Mesenchymal stem cell (in vitro differentiated cells and primary cell): ENCODE measurements around the gene DTNBP1.

ENCODE experiments used
- DNase-seq: peaks from one replicate; pipeline ENCODE4 v3.0.0-alpha.2; 2013
- H2AFZ ChIP-seq: one replicate; pipeline ENCODE4 v1.6.1; 2013; ENCODE audit warnings: low read depth, mild to moderate bottlenecking, control low read depth, inconsistent platforms, low read length, moderate library complexity
- H2AK5ac ChIP-seq: 2 replicates; pipeline ENCODE4 v1.6.1; 2013; ENCODE audit warnings: low read length, moderate library complexity, mild to moderate bottlenecking, inconsistent platforms; ENCODE audit not compliant: severe bottlenecking
- H2BK120ac ChIP-seq: one replicate; pipeline ENCODE4 v1.6.1; 2013; ENCODE audit warnings: low read depth, mild to moderate bottlenecking, inconsistent platforms, low read length, moderate library complexity
- H2BK12ac ChIP-seq, 2 experiments: one replicate each; pipeline ENCODE4 v1.6.1; 2013; ENCODE audit warnings: inconsistent platforms in 2 of 2, low read length in 2 of 2, mild to moderate bottlenecking in 2 of 2, moderate library complexity in 2 of 2, control low read depth in 1 of 2
- H2BK15ac ChIP-seq: one replicate; pipeline ENCODE4 v1.6.1; 2013; ENCODE audit warnings: mild to moderate bottlenecking, low read depth, inconsistent platforms; ENCODE audit not compliant: poor library complexity, severe bottlenecking
- H2BK5ac ChIP-seq: 2 replicates; pipeline ENCODE4 v1.6.1; 2013; ENCODE audit warnings: low read depth, mild to moderate bottlenecking, low read length, control low read depth, inconsistent platforms; ENCODE audit not compliant: poor library complexity, severe bottlenecking
- H3K14ac ChIP-seq, 2 experiments: one replicate each; pipeline ENCODE4 v1.6.1; 2013; ENCODE audit warnings: inconsistent platforms in 2 of 2, low read length in 2 of 2, control low read depth in 1 of 2, mild to moderate bottlenecking in 1 of 2, moderate library complexity in 1 of 2
- H3K18ac ChIP-seq, 2 experiments: one replicate each; pipeline ENCODE4 v1.6.1; 2013; ENCODE audit warnings: inconsistent platforms in 2 of 2, low read length in 2 of 2, control low read depth in 1 of 2, low read depth in 1 of 2, mild to moderate bottlenecking in 1 of 2
- H3K23ac ChIP-seq, 2 experiments: one replicate each; pipeline ENCODE4 v1.6.1; 2013; ENCODE audit warnings: inconsistent platforms in 2 of 2, low read length in 2 of 2, mild to moderate bottlenecking in 2 of 2, moderate library complexity in 2 of 2, control low read depth in 1 of 2
- H3K27ac ChIP-seq: 2 replicates; pipeline ENCODE4 v1.5.1; 2013; ENCODE audit warnings: mild to moderate bottlenecking, moderate library complexity, low read length, control low read depth, inconsistent platforms; ENCODE audit not compliant: poor library complexity, severe bottlenecking
- H3K27me3 ChIP-seq, 2 experiments: 2 replicates each; pipeline versions ENCODE4 v1.6.1 to v1.7.0; 2013; ENCODE audit warnings: low read length in 2 of 2, mild to moderate bottlenecking in 2 of 2, moderate library complexity in 2 of 2, control low read depth in 1 of 2, inconsistent platforms in 1 of 2; ENCODE audit not compliant: control insufficient read depth in 1 of 2, insufficient read depth in 1 of 2
- H3K36me3 ChIP-seq, 2 experiments: 2 replicates each; pipeline versions ENCODE4 v1.6.1 to v1.7.0; 2013; ENCODE audit warnings: low read length in 2 of 2, control low read depth in 1 of 2, inconsistent platforms in 1 of 2, low read depth in 1 of 2, mild to moderate bottlenecking in 1 of 2; ENCODE audit not compliant: insufficient read depth in 2 of 2, control insufficient read depth in 1 of 2
- H3K4ac ChIP-seq, 2 experiments: one replicate each; pipeline ENCODE4 v1.6.1; 2013; ENCODE audit warnings: inconsistent platforms in 2 of 2, low read length in 2 of 2, mild to moderate bottlenecking in 2 of 2, moderate library complexity in 2 of 2, control low read depth in 1 of 2, low read depth in 1 of 2
- H3K4me1 ChIP-seq: 2 replicates; pipeline ENCODE4 v1.6.1; 2013; ENCODE audit warnings: low read depth, low read length, control low read depth; ENCODE audit not compliant: control insufficient read depth, insufficient read depth
- H3K4me2 ChIP-seq: 2 replicates; pipeline ENCODE4 v1.6.1; 2013; ENCODE audit warnings: low read length, mild to moderate bottlenecking, inconsistent platforms; ENCODE audit not compliant: poor library complexity, severe bottlenecking
- H3K4me3 ChIP-seq, 2 experiments: 2 replicates each; pipeline versions ENCODE4 v1.5.1 to v1.7.0; 2013; ENCODE audit warnings: low read length in 2 of 2, mild to moderate bottlenecking in 2 of 2, control low read depth in 1 of 2, low read depth in 1 of 2; ENCODE audit not compliant: insufficient read depth in 1 of 2
- H3K79me1 ChIP-seq: replicated peaks from 2 replicates; pipeline ENCODE4 v1.6.1; 2013; ENCODE audit warnings: mild to moderate bottlenecking, control low read depth, low read length, inconsistent platforms; ENCODE audit not compliant: poor library complexity, severe bottlenecking
- H3K9ac ChIP-seq: 2 replicates; pipeline ENCODE4 v1.7.0; 2013; ENCODE audit warnings: mild to moderate bottlenecking, low read length, moderate library complexity
- H3K9me3 ChIP-seq: 2 replicates; pipeline ENCODE4 v1.7.0; 2013; ENCODE audit warnings: mild to moderate bottlenecking, low read length; ENCODE audit not compliant: control insufficient read depth
- H4K8ac ChIP-seq: one replicate; pipeline ENCODE4 v1.6.1; 2013; ENCODE audit warnings: inconsistent platforms, mild to moderate bottlenecking, low read length, moderate library complexity
- H4K91ac ChIP-seq: one replicate; pipeline ENCODE4 v1.6.1; 2013; ENCODE audit warnings: mild to moderate bottlenecking, low read length, inconsistent platforms
- WGBS: methylation state at CpG from one replicate; pipeline ENCODE4 v1.1.7; 2013; ENCODE audit warnings: mixed read lengths; 5-methylcytosine and 5-hydroxymethylcytosine counted together

DTNBP1 gene

GRCh38 chr6:15608396-15608795, 54.4 kb downstream of the DTNBP1 start:
- H4K8ac ChIP-seq: no peak overlapping the region

GRCh38 chr6:15607603-15608002, 55.2 kb downstream of the DTNBP1 start:
- Histone ChIP-seq H3K4me3 (no peak overlapping the region), H3K9me3 (no peaks in the 10 kb centered on the region), H3K18ac (no peak overlapping the region), H3K14ac (no peak overlapping the region), H3K27me3 (no peaks in the 10 kb centered on the region), H2BK120ac (no peak overlapping the region), H3K27ac (no peak overlapping the region), H2AFZ (no peak overlapping the region), H3K4me2 (no peak overlapping the region), H3K4ac (no peak overlapping the region), H3K9ac (no peak overlapping the region), H4K91ac (no peak overlapping the region), H3K23ac (no peak overlapping the region), H3K4me1 (no peaks in the 10 kb centered on the region), H3K79me1 (peaks cover 18% of the 10 kb centered on the region), H2BK12ac (no peak overlapping the region), H2BK5ac (no peak overlapping the region), H3K36me3 (peaks cover 0 to 23% of the 10 kb centered on the region in 2 experiments), H2BK15ac (no peak overlapping the region), H2AK5ac (no peak overlapping the region), H4K8ac (no peak overlapping the region)
- no peak for DNase-seq
- WGBS: 100% methylated on average over 1 of the region's 2 CpGs

More at GRCh38 chr6:15608396-15608795, 54.4 kb downstream of the DTNBP1 start:
- Histone ChIP-seq H2BK12ac (no peak overlapping the region), H4K91ac (no peak overlapping the region), H3K18ac (no peak overlapping the region), H2AFZ (no peak overlapping the region), H3K27me3 (no peaks in the 10 kb centered on the region), H3K4ac (no peak overlapping the region), H3K4me1 (no peaks in the 10 kb centered on the region), H3K4me2 (no peak overlapping the region), H2AK5ac (no peak overlapping the region), H3K27ac (peak overlapping the region; percentile 8), H2BK120ac (no peak overlapping the region), H2BK5ac (no peak overlapping the region), H3K23ac (no peak overlapping the region), H3K9me3 (no peaks in the 10 kb centered on the region), H2BK15ac (no peak overlapping the region), H3K79me1 (peaks cover 19% of the 10 kb centered on the region), H3K9ac (no peak overlapping the region), H3K36me3 (peaks cover 0 to 23% of the 10 kb centered on the region in 2 experiments), H3K4me3 (no peak overlapping the region), H3K14ac (no peak overlapping the region)
- 60% methylated on average over 2 of the region's 3 CpGs for WGBS
- DNase-seq: peak; percentile 92

- Histone ChIP-seq H3K14ac (no peak overlapping the region), H3K36me3 (peaks cover 0 to 18% of the 10 kb centered on the region in 2 experiments), H3K4me1 (no peaks in the 10 kb centered on the region), H2BK5ac (no peak overlapping the region), H3K4me3 (no peak overlapping the region), H4K91ac (no peak overlapping the region), H4K8ac (no peak overlapping the region), H2AK5ac (no peak overlapping the region), H3K27ac (no peak overlapping the region), H3K9ac (no peak overlapping the region), H3K4me2 (no peak overlapping the region), H2BK12ac (no peak overlapping the region), H3K27me3 (no peaks in the 10 kb centered on the region), H3K9me3 (no peaks in the 10 kb centered on the region), H3K4ac (no peak overlapping the region), H2BK120ac (no peak overlapping the region), H3K18ac (no peak overlapping the region), H3K23ac (no peak overlapping the region), H2BK15ac (no peak overlapping the region), H3K79me1 (peaks cover 17% of the 10 kb centered on the region), H2AFZ (no peak overlapping the region)
- DNase-seq: no peak
- WGBS: no CpG with 5 or more reads among the region's 1 CpG
Observed at GRCh38 chr6:15606347-15606746, 56.5 kb downstream of the DTNBP1 start.

GRCh38 chr6:15604843-15605242, 58.0 kb downstream of the DTNBP1 start:
- Histone ChIP-seq H2BK15ac (no peak overlapping the region), H3K79me1 (peaks cover 20% of the 10 kb centered on the region), H3K4me3 (no peak overlapping the region), H2BK5ac (no peak overlapping the region), H3K27ac (no peak overlapping the region), H2AFZ (no peak overlapping the region), H3K27me3 (no peaks in the 10 kb centered on the region), H2AK5ac (no peak overlapping the region), H3K23ac (no peak overlapping the region), H3K9me3 (no peaks in the 10 kb centered on the region), H3K4ac (no peak overlapping the region), H4K8ac (no peak overlapping the region), H3K4me1 (no peaks in the 10 kb centered on the region), H2BK12ac (no peak overlapping the region), H3K18ac (no peak overlapping the region), H3K36me3 (peaks cover 0 to 19% of the 10 kb centered on the region in 2 experiments), H4K91ac (no peak overlapping the region), H3K9ac (no peak overlapping the region), H3K14ac (no peak overlapping the region), H2BK120ac (no peak overlapping the region), H3K4me2 (no peak overlapping the region)
- WGBS: 80% methylated on average over 1 of the region's 2 CpGs
- DNase-seq: no peak
